HCT116 (cell line): ENCODE measurements around the gene TSKU. TPM values are rescaled to one million over a fixed set of nuclear protein-coding genes. Genes with fewer than 3 reads are reported as not detected.

Source experiments
- ATAC-seq: fragments of 200-7000 bp; cut with Tn5 transposase; 2 replicates; pipeline ENCODE4 v1.9.1; 2020; ENCODE audit warnings: mild to moderate bottlenecking, moderate library complexity
- BruUV-seq: library from RNA; stranded (reverse); fragments of 400-500 nt; replicated peaks from 2 replicates; lab custom pipeline; 2021; lab: Mats Ljungman, UMichigan
- CTCF ChIA-PET: fragments of 300-600 bp; sonication (Branson Sonifier 250); formaldehyde crosslinking; loops from one replicate; lab custom pipeline; 2021; ENCODE audit warnings: antibody characterized with exemption; lab: Charles Lee
- POLR2A ChIA-PET: fragments of 300-600, 350-600 bp; sonication (Branson Sonifier 250); formaldehyde crosslinking; loops from one replicate; lab custom pipeline; 2021; ENCODE audit warnings: antibody characterized with exemption; lab: Charles Lee
- RAD21 ChIA-PET, 2 experiments: fragments of 300-600 bp; sonication (Branson Sonifier 250); formaldehyde crosslinking; loops; one replicate each; lab custom pipeline; 2023; ENCODE audit warnings: low total read pairs in 2 of 2; ENCODE audit not compliant: uncharacterized antibody in 2 of 2, unreplicated experiment in 2 of 2, low non-redundant PET in 1 of 2; lab: Charles Lee
- DNase-seq: peaks from one replicate; pipeline ENCODE4 v3.0.0-alpha.2; 2010; ENCODE audit warnings: low read depth, low spot score
- H2AFZ ChIP-seq: fragments of 200-600 bp; shearing (Covaris generic), sonication (generic); 2 replicates; pipeline ENCODE4 v1.6.1; 2017; ENCODE audit warnings: low read depth, mixed run types, mixed read lengths, antibody characterized with exemption, low read length; ENCODE audit not compliant: poor library complexity, severe bottlenecking
- H3K27ac ChIP-seq: 2 replicates; pipeline ENCODE4 v1.5.1; 2012; ENCODE audit warnings: low read depth, low read length
- H3K27me3 ChIP-seq: fragments of 200-600 bp; sonication (generic); 2 replicates; pipeline ENCODE4 v1.6.1; 2016; ENCODE audit warnings: mixed run types, low read length, mixed read lengths; ENCODE audit not compliant: insufficient read depth
- H3K36me3 ChIP-seq, 2 experiments: fragments of 200-500 bp in 1 of 2; fragments of 200-600 bp in 1 of 2; sonication (Bioruptor generic) in 1 of 2; sonication (generic) in 1 of 2; 2 replicates each; pipeline versions ENCODE4 v1.5.1 to v1.6.1; 2014 to 2016; ENCODE audit warnings: low read length in 2 of 2, inconsistent platforms in 1 of 2, mixed read lengths in 1 of 2, mixed run types in 1 of 2; ENCODE audit not compliant: insufficient read depth in 2 of 2, control insufficient read depth in 1 of 2
- H3K4me1 ChIP-seq, 2 experiments: fragments of 200-600 bp in 1 of 2; sonication (generic) in 1 of 2; 2 replicates each; pipeline versions ENCODE4 v1.5.1 to v1.6.1; 2012 to 2017; ENCODE audit warnings: low read length in 2 of 2, inconsistent platforms in 1 of 2, mild to moderate bottlenecking in 1 of 2, mixed read lengths in 1 of 2, mixed run types in 1 of 2, moderate library complexity in 1 of 2; ENCODE audit not compliant: insufficient read depth in 2 of 2, control insufficient read depth in 1 of 2
- H3K4me2 ChIP-seq: fragments of 200-600 bp; sonication (generic); 2 replicates; pipeline ENCODE4 v1.6.1; 2017; ENCODE audit warnings: mixed run types, low read length, mixed read lengths
- H3K4me3 ChIP-seq, 2 experiments: fragments of 200-600 bp in 1 of 2; sonication (generic) in 1 of 2; replicated peaks in 1 of 2; 2 replicates each; pipeline ENCODE4 v1.5.1; 2011 to 2016; ENCODE audit warnings: low read length in 2 of 2, control low read depth in 1 of 2, low read depth in 1 of 2, mild to moderate bottlenecking in 1 of 2, mixed read lengths in 1 of 2, mixed run types in 1 of 2
- H3K79me2 ChIP-seq: fragments of 200-600 bp; sonication (generic); 2 replicates; pipeline ENCODE4 v1.6.1; 2017; ENCODE audit warnings: mild to moderate bottlenecking, mixed run types, low read length, moderate library complexity, mixed read lengths; ENCODE audit not compliant: insufficient read depth
- H3K9ac ChIP-seq: fragments of 200-600 bp; sonication (generic); 2 replicates; pipeline ENCODE4 v1.6.1; 2016; ENCODE audit warnings: low read length, mixed read lengths
- H3K9me2 ChIP-seq: fragments of 200-600 bp; sonication (generic), shearing (Covaris generic); 2 replicates; pipeline ENCODE4 v1.6.1; 2017; ENCODE audit warnings: mixed run types, mild to moderate bottlenecking, moderate library complexity; ENCODE audit not compliant: insufficient read depth
- H3K9me3 ChIP-seq, 2 experiments: fragments of 200-500 bp in 1 of 2; fragments of 200-600 bp in 1 of 2; sonication (Bioruptor generic) in 1 of 2; sonication (generic) in 1 of 2; 2 replicates each; pipeline ENCODE4 v1.6.1; 2014 to 2017; ENCODE audit warnings: low read length in 2 of 2, mixed read lengths in 2 of 2, inconsistent platforms in 1 of 2, low read depth in 1 of 2, mild to moderate bottlenecking in 1 of 2, mixed run types in 1 of 2, moderate library complexity in 1 of 2; ENCODE audit not compliant: control insufficient read depth in 1 of 2, insufficient read depth in 1 of 2
- H4K20me1 ChIP-seq: fragments of 200-600 bp; sonication (generic), shearing (Covaris generic); 2 replicates; pipeline ENCODE4 v1.6.1; 2017; ENCODE audit warnings: mixed run types, mild to moderate bottlenecking, moderate library complexity; ENCODE audit not compliant: insufficient read depth
- CBX3 ChIP-seq: IDR thresholded peaks from 2 replicates; pipeline ENCODE4 v1.6.1; 2012; ENCODE audit warnings: low read depth
- EGR1 ChIP-seq: IDR thresholded peaks from 2 replicates; pipeline ENCODE4 v1.6.1; 2012; ENCODE audit warnings: low read depth
- EZH2 ChIP-seq: fragments of 200-600 bp; sonication (generic); IDR thresholded peaks from 2 replicates; pipeline ENCODE4 v1.6.1; 2017; ENCODE audit warnings: antibody characterized with exemption, mixed run types
- EZH2phosphoT487 ChIP-seq: fragments of 200-600 bp; IDR thresholded peaks from 2 replicates; pipeline ENCODE4 v1.6.1; 2018; ENCODE audit warnings: antibody characterized with exemption, borderline replicate concordance
- POLR2A ChIP-seq: IDR thresholded peaks from 2 replicates; pipeline ENCODE4 v1.7.0; 2011; ENCODE audit warnings: borderline replicate concordance; ENCODE audit not compliant: insufficient read depth, insufficient read length; ENCODE audit errors: extremely low read depth
- SP1 ChIP-seq: IDR thresholded peaks from 2 replicates; pipeline ENCODE4 v1.6.1; 2012; ENCODE audit warnings: low read depth
- SRF ChIP-seq: IDR thresholded peaks from 2 replicates; pipeline ENCODE4 v1.6.1; 2012; ENCODE audit warnings: low read depth
- TCF7L2 ChIP-seq: IDR thresholded peaks from 2 replicates; pipeline ENCODE4 v1.7.0; 2011; ENCODE audit warnings: borderline replicate concordance, inconsistent platforms; ENCODE audit not compliant: insufficient read depth, insufficient read length; ENCODE audit errors: extremely low read depth
- YY1 ChIP-seq: IDR thresholded peaks from 2 replicates; pipeline ENCODE4 v1.6.1; 2011; ENCODE audit warnings: low read length, low read depth, moderate library complexity, mild to moderate bottlenecking; ENCODE audit not compliant: insufficient replicate concordance; ENCODE audit errors: extremely low read depth
- ZFX ChIP-seq: fragments of 450-650 bp; IDR thresholded peaks from 2 replicates; pipeline ENCODE4 v1.6.1; 2017
- intact Hi-C: fragments of 100-400 bp; cut with micrococcal nuclease; formaldehyde crosslinking; loops from 2 replicates; pipeline ENCODE4 v1.10.0; 2022
- total RNA-seq: library from RNA; stranded (reverse); gene quantifications from one replicate; pipeline ENCODE4 v1.2.1, GENCODE V29; 2021; ENCODE audit not compliant: unreplicated experiment
- TF ChIP-seq, protein P1 (sequence below): IDR thresholded peaks from 2 replicates; pipeline ENCODE4 v1.6.1; 2011; ENCODE audit warnings: mild to moderate bottlenecking, low read length, moderate library complexity; ENCODE audit not compliant: insufficient replicate concordance; ENCODE audit errors: extremely low read depth
- TF ChIP-seq, protein P2 (sequence below), 3 experiments: fragments of 200-600 bp in 1 of 3; sonication (generic) in 1 of 3; IDR thresholded peaks in 2 of 3; conservative IDR thresholded peaks in 1 of 3; 2 replicates each; pipeline ENCODE4 v1.5.1; 2012 to 2017; ENCODE audit warnings: low read depth in 2 of 3, low read length in 2 of 3, antibody characterized with exemption in 1 of 3, borderline replicate concordance in 1 of 3, control low read depth in 1 of 3, mild to moderate bottlenecking in 1 of 3, mixed read lengths in 1 of 3, mixed run types in 1 of 3, moderate library complexity in 1 of 3; ENCODE audit not compliant: insufficient read depth in 1 of 3

Gene TSKU
- total RNA-seq, 1 experiment from 2014 or later = 21.9 TPM

DNA sequence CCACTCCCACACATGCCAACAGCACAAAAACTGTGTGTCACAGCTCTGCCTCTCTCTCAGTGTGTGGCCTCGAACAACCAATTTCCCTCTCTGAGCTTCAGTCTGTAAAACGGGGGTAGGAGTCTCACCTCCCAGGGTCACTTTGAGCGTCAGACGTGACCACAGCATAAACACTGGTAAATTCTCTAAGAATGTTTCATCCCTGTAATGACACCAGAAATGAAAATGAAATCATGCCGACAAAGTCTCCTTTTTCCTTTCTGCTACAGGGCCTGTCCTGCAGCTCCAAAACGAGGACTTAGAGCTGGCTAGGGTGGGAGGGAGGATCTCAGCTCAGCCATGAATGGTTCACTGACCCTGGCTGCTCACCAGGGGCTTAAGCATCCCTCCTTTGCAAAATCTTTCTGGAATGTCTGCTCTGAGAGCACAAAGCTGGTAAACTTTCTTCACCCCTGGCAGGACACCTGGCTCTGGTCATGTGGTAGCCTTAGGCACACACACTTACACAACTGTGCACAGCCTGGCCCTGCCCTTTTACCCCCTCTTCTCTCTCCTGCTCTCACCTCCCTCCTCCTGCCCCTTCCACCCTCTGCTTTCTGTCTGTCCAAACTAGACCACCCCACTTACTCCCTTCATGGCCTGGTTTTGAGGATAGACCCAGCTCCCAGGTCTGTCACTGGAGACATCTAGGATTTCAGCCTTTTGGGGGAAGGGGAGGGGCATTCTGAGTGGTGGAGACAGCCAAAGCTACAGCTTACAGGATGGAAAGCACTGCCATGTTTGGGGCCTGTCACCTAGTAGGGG lies 12.3 kb upstream of the TSKU start:
- Histone ChIP-seq H3K27ac (no peak overlapping the region), H3K79me2 (no peaks in the 10 kb centered on the region), H3K4me3 (no peak overlapping the region), H3K9me2 (no peaks in the 10 kb centered on the region), H3K27me3 (no peaks in the 10 kb centered on the region), H3K4me1 (peaks cover 26 to 33% of the 10 kb centered on the region in 2 experiments; a peak in 3 of 4 replicates), H3K4me2 (peak overlapping the region; percentile 57), H3K36me3 (no peaks in the 10 kb centered on the region), H2AFZ (no peak overlapping the region), H3K9ac (no peak overlapping the region), H3K9me3 (peaks cover 0 to 8% of the 10 kb centered on the region in 2 experiments; a peak in 1 of 4 replicates), H4K20me1 (no peaks in the 10 kb centered on the region)
- ChIA-PET RAD21 (no interaction called here), CTCF (no interaction called here), POLR2A (interaction anchor here (1.0 kb wide), 1 partner anchor 11 kb away, joined by 3 read pairs; no protein-coding TSS in a partner anchor)
- BruUV-seq = no TSS peak
- ATAC-seq (no peak), DNase-seq (no peak)
- TF ChIP-seq SRF = no peak
- no peak for TF ChIP-seq EZH2
- TF ChIP-seq ZFX = no peak
- TF ChIP-seq POLR2A = no peak
- TF ChIP-seq TCF7L2 = no peak
- TF ChIP-seq, protein P1, sequence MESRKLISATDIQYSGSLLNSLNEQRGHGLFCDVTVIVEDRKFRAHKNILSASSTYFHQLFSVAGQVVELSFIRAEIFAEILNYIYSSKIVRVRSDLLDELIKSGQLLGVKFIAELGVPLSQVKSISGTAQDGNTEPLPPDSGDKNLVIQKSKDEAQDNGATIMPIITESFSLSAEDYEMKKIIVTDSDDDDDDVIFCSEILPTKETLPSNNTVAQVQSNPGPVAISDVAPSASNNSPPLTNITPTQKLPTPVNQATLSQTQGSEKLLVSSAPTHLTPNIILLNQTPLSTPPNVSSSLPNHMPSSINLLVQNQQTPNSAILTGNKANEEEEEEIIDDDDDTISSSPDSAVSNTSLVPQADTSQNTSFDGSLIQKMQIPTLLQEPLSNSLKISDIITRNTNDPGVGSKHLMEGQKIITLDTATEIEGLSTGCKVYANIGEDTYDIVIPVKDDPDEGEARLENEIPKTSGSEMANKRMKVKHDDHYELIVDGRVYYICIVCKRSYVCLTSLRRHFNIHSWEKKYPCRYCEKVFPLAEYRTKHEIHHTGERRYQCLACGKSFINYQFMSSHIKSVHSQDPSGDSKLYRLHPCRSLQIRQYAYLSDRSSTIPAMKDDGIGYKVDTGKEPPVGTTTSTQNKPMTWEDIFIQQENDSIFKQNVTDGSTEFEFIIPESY = no peak
- TF ChIP-seq, protein P2, sequence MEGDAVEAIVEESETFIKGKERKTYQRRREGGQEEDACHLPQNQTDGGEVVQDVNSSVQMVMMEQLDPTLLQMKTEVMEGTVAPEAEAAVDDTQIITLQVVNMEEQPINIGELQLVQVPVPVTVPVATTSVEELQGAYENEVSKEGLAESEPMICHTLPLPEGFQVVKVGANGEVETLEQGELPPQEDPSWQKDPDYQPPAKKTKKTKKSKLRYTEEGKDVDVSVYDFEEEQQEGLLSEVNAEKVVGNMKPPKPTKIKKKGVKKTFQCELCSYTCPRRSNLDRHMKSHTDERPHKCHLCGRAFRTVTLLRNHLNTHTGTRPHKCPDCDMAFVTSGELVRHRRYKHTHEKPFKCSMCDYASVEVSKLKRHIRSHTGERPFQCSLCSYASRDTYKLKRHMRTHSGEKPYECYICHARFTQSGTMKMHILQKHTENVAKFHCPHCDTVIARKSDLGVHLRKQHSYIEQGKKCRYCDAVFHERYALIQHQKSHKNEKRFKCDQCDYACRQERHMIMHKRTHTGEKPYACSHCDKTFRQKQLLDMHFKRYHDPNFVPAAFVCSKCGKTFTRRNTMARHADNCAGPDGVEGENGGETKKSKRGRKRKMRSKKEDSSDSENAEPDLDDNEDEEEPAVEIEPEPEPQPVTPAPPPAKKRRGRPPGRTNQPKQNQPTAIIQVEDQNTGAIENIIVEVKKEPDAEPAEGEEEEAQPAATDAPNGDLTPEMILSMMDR (IDR thresholded peaks at IDR 0.05 in 2 of 3, conservative IDR thresholded peaks at IDR 0.05 in 1 of 3; ENCODE audit: borderline replicate concordance in 1 of 3, insufficient read depth in 1 of 3, low read depth in 2 of 3, low read length in 2 of 3) = no peak
- no peak for TF ChIP-seq EZH2phosphoT487
- TF ChIP-seq EGR1 = no peak
- no peak for TF ChIP-seq SP1
- no peak for TF ChIP-seq YY1
- no peak for TF ChIP-seq CBX3
- intact Hi-C loops = no loop called here
